ENCODE measurements around the gene RNASE11. TPM values are rescaled to one million over a fixed set of nuclear protein-coding genes. Genes with fewer than 3 reads are reported as not detected.

RNASE11 gene
- total RNA-seq, 2 experiments from 2014 or later: not detected

DNA sequence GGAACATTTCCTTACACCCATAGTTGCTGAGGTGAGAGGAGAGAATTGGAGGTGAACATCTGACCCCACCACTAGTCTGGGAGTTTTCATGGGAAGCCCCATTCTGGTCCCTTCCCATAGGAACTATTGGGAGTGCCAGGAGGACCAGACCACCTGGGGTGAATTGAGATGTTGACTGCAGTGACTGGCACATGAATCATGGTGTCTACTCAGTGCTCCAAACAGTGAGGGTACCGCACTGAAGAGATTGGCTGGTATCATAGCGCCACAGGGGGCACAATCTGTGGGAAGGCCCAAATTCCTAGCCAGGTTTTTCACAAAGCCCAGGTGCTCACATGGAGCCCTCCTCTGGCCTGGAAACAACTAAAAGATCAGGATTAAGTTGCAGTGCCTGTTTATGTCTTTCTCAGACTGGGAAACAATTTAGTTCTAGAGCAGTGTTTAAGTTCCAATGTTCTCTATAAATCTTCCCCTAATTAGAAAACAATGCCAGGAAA lies 23.3 kb downstream of the RNASE11 start:
- ChIA-PET CTCF (ENCODE audit: unreplicated experiment) (no interaction called here), POLR2A (no interaction called here)
- no peaks in the 10 kb centered on the region for H3K36me3 ChIP-seq (ENCODE audit: insufficient read depth, low read length)
- TF ChIP-seq EZH2phosphoT487 (IDR thresholded peaks at IDR 0.05; ENCODE audit: borderline replicate concordance, low read depth, low read length): no peak
- TF ChIP-seq CTCF (conservative IDR thresholded peaks at IDR 0.05; ENCODE audit: low read length): no peak
- intact Hi-C loops (cut with micrococcal nuclease; ENCODE audit: unreplicated experiment): no loop called here
- no peaks in the 10 kb centered on the region for H3K4me1 ChIP-seq (ENCODE audit: insufficient read depth, low read length, poor library complexity, severe bottlenecking)
- no peaks in the 10 kb centered on the region for H4K20me1 ChIP-seq (ENCODE audit: insufficient read depth, low read length)
- H3K27ac ChIP-seq (ENCODE audit: low read depth, low read length, poor library complexity, severe bottlenecking): no peak overlapping the region
- H3K79me2 ChIP-seq (ENCODE audit: insufficient read depth, low read depth, low read length): no peaks in the 10 kb centered on the region
- no TSS peak for BruUV-seq (replicated peaks)
- no peak overlapping the region for H3K4me3 ChIP-seq (ENCODE audit: low read depth, low read length, poor library complexity, severe bottlenecking)
- H3K9me2 ChIP-seq (ENCODE audit: insufficient read depth, low read length): no peaks in the 10 kb centered on the region
- no peak for DNase-seq (ENCODE audit: low spot score)
- no peak overlapping the region for H3K4me2 ChIP-seq (ENCODE audit: low read length)
- H3K9me3 ChIP-seq (ENCODE audit: low read length): no peaks in the 10 kb centered on the region
- no peak overlapping the region for H2AFZ ChIP-seq (ENCODE audit: low read length)

GRCh38 chr14:20563971-20564370 lies 23.8 kb downstream of the RNASE11 start:
- no peaks in the 10 kb centered on the region for H3K4me1 ChIP-seq (ENCODE audit: insufficient read depth, low read length, poor library complexity, severe bottlenecking)
- H3K27ac ChIP-seq (ENCODE audit: low read depth, low read length, poor library complexity, severe bottlenecking): no peak overlapping the region
- no peak for DNase-seq (ENCODE audit: low spot score)
- POLR2A ChIA-PET: interaction anchor here (0.6 to 0.8 kb wide), 2 partner anchors 15 to 343 kb away, joined by 3 to 5 read pairs; no protein-coding TSS in a partner anchor
- TF ChIP-seq EZH2phosphoT487 (IDR thresholded peaks at IDR 0.05; ENCODE audit: borderline replicate concordance, low read depth, low read length): no peak
- no peak for TF ChIP-seq CTCF (conservative IDR thresholded peaks at IDR 0.05; ENCODE audit: low read length)
- no TSS peak for BruUV-seq (replicated peaks)
- H2AFZ ChIP-seq (ENCODE audit: low read length): no peak overlapping the region
- H3K79me2 ChIP-seq (ENCODE audit: insufficient read depth, low read depth, low read length): no peaks in the 10 kb centered on the region
- no peak overlapping the region for H3K4me2 ChIP-seq (ENCODE audit: low read length)
- H3K36me3 ChIP-seq (ENCODE audit: insufficient read depth, low read length): no peaks in the 10 kb centered on the region
- H3K4me3 ChIP-seq (ENCODE audit: low read depth, low read length, poor library complexity, severe bottlenecking): no peak overlapping the region
- no peaks in the 10 kb centered on the region for H4K20me1 ChIP-seq (ENCODE audit: insufficient read depth, low read length)
- no peaks in the 10 kb centered on the region for H3K9me3 ChIP-seq (ENCODE audit: low read length)
- no peaks in the 10 kb centered on the region for H3K9me2 ChIP-seq (ENCODE audit: insufficient read depth, low read length)
- intact Hi-C loops (cut with micrococcal nuclease; ENCODE audit: unreplicated experiment): no loop called here
- CTCF ChIA-PET (ENCODE audit: unreplicated experiment): no interaction called here

DNA sequence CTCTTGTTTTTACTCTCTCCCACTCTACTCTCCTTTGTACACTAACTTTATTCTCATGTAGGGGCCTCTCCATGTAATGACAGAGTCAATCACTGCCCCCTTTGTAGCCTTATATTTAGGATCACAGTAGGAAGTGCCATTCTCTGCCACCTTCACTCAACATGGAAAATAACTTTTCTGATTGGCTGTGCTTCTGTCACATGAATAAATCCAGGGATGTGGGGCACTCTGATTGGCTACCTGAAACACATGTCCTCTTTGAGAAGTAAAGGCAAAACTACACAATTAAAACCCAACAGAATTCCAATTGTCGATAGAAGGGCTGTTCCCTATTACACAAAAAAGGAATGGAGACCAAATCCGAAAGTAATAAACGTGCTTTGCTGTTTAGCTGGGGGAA lies 26.8 kb downstream of the RNASE11 start, which contains the start of gene RNASE9:
TSS of gene RNASE9 (minus strand) at position 87 of the 400 bp plus-strand sequence.
- CTCF ChIA-PET (ENCODE audit: unreplicated experiment): no interaction called here
- H2AFZ ChIP-seq (ENCODE audit: low read length): 0 out of 2 replicates have a peak within 1 kb of the TSS, but pooled peaks have one; percentile 23
- no peak within 1 kb of the TSS for H3K4me3 ChIP-seq (ENCODE audit: low read depth, low read length, poor library complexity, severe bottlenecking)
- H3K9me3 ChIP-seq (ENCODE audit: low read length): no peaks in the 10 kb centered on the region
- H3K4me1 ChIP-seq (ENCODE audit: insufficient read depth, low read length, poor library complexity, severe bottlenecking): no peaks in the 10 kb centered on the region
- H3K79me2 ChIP-seq (ENCODE audit: insufficient read depth, low read depth, low read length): no peaks in the 10 kb centered on the region
- no peak for DNase-seq (ENCODE audit: low spot score)
- H3K4me2 ChIP-seq (ENCODE audit: low read length): no peak within 1 kb of the TSS
- no TSS peak for BruUV-seq (replicated peaks)
- H3K36me3 ChIP-seq (ENCODE audit: insufficient read depth, low read length): no peaks in the 10 kb centered on the region
- no peak within 1 kb of the TSS for H3K27ac ChIP-seq (ENCODE audit: low read depth, low read length, poor library complexity, severe bottlenecking)
- H4K20me1 ChIP-seq (ENCODE audit: insufficient read depth, low read length): no peaks in the 10 kb centered on the region
- intact Hi-C loops (cut with micrococcal nuclease; ENCODE audit: unreplicated experiment): no loop called here
- TF ChIP-seq EZH2phosphoT487 (IDR thresholded peaks at IDR 0.05; ENCODE audit: borderline replicate concordance, low read depth, low read length): no peak
- TF ChIP-seq CTCF (conservative IDR thresholded peaks at IDR 0.05; ENCODE audit: low read length): no peak
- no peaks in the 10 kb centered on the region for H3K9me2 ChIP-seq (ENCODE audit: insufficient read depth, low read length)
- POLR2A ChIA-PET: interaction anchor here (0.5 to 0.6 kb wide), 2 partner anchors 15 to 286 kb away, joined by 3 read pairs; no protein-coding TSS in a partner anchor
